Lower leg skin (tissue), 3 donors: Measurements from ENCODE around the gene BRF1.

Source experiments
- POLR2A ChIP-seq, 2 donors: fragments of 450-650 bp; IDR thresholded peaks; one replicate each; pipeline ENCODE4 v1.6.1; 2016 to 2017; ENCODE audit warnings: antibody characterized with exemption in 2 of 2, mild to moderate bottlenecking in 1 of 2, moderate library complexity in 1 of 2
- TF ChIP-seq, protein P1 (sequence below), 3 donors: fragments of 450-650 bp; IDR thresholded peaks; one replicate each; pipeline ENCODE4 v1.5.1; 2016; ENCODE audit warnings: antibody characterized with exemption in 3 of 3, mild to moderate bottlenecking in 3 of 3, moderate library complexity in 2 of 3

DNA sequence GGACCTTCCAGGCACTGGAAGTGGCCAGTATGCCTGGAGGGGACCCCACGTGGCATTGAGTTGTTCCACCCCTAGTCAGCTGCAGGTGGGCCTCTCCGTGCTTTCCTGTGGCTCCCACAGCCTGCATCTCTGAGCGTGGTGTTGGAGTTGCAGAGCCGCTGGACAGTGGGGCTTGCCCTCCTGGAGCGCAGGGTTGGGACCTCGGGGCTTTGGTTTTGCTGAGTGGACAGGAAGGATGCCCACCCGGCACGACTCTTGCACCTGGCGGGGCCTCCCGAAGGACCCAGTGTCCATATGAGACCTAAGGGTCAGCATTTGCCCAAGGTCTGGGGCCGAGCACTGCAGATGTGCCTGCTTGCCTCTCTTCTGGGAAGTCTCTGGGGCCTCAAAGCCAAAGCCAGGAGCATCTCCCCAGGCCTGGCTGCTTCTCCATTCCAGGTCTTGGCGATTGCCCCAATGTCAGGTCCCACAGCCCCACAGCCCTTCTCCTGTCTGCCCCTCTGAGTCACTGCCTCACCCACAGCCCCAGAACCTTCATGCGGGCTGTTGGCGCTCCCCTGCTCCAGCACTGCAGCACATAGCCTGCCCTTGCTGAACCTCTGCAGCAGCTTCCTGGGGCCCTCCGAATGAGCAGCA, 15.3 kb upstream of the BRF1 start:
- TF ChIP-seq, protein P1, sequence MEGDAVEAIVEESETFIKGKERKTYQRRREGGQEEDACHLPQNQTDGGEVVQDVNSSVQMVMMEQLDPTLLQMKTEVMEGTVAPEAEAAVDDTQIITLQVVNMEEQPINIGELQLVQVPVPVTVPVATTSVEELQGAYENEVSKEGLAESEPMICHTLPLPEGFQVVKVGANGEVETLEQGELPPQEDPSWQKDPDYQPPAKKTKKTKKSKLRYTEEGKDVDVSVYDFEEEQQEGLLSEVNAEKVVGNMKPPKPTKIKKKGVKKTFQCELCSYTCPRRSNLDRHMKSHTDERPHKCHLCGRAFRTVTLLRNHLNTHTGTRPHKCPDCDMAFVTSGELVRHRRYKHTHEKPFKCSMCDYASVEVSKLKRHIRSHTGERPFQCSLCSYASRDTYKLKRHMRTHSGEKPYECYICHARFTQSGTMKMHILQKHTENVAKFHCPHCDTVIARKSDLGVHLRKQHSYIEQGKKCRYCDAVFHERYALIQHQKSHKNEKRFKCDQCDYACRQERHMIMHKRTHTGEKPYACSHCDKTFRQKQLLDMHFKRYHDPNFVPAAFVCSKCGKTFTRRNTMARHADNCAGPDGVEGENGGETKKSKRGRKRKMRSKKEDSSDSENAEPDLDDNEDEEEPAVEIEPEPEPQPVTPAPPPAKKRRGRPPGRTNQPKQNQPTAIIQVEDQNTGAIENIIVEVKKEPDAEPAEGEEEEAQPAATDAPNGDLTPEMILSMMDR (IDR thresholded peaks at IDR 0.05): no peak
- no peak for TF ChIP-seq POLR2A (IDR thresholded peaks at IDR 0.05)
